Naive thymus-derived CD4-positive, alpha-beta T cell (primary cell): Measurements from ENCODE around the gene LRRFIP1. TPM values are rescaled to one million over a fixed set of nuclear protein-coding genes. Genes with fewer than 3 reads are reported as not detected.

Experiments used
- ATAC-seq: fragments of 150-1000 bp; cut with Tn5 transposase; 2 replicates; pipeline ENCODE4 v1.10.0; 2021; ENCODE audit warnings: mild to moderate bottlenecking, moderate library complexity
- CTCF ChIA-PET: fragments of 350-600 bp; sonication (Branson Sonifier 250); formaldehyde crosslinking; loops from one replicate; lab custom pipeline; 2021; ENCODE audit warnings: antibody characterized with exemption; lab: Charles Lee
- POLR2A ChIA-PET: fragments of 350-600 bp; sonication (Branson Sonifier 250); formaldehyde crosslinking; loops from one replicate; lab custom pipeline; 2021; ENCODE audit warnings: antibody characterized with exemption, inconsistent platforms; lab: Charles Lee
- DNase-seq, 9 donors: peaks; one replicate each; pipeline versions ENCODE4 v3.0.0 to v3.0.0-alpha.2; 2020 to 2022; ENCODE audit warnings: mixed read lengths in 1 of 9
- H3K27ac ChIP-seq: one replicate; pipeline ENCODE4 v1.7.0; 2013; ENCODE audit warnings: mild to moderate bottlenecking, low read depth, low read length, moderate library complexity
- H3K27me3 ChIP-seq, 2 donors: one replicate each; pipeline ENCODE4 v1.7.0; 2013; ENCODE audit warnings: low read length in 2 of 2, mild to moderate bottlenecking in 2 of 2, moderate library complexity in 2 of 2; ENCODE audit not compliant: control insufficient read depth in 2 of 2, insufficient read depth in 2 of 2
- H3K36me3 ChIP-seq, 3 experiments: 1 replicate in 2 of 3; 2 replicates in 1 of 3; pipeline ENCODE4 v1.7.0; 2013; ENCODE audit warnings: low read length in 3 of 3, mild to moderate bottlenecking in 3 of 3, moderate library complexity in 1 of 3; ENCODE audit not compliant: insufficient read depth in 3 of 3, control insufficient read depth in 2 of 3
- H3K4me1 ChIP-seq, 2 donors: one replicate each; pipeline ENCODE4 v1.7.0; 2013; ENCODE audit warnings: low read length in 2 of 2, mild to moderate bottlenecking in 2 of 2, moderate library complexity in 1 of 2; ENCODE audit not compliant: control insufficient read depth in 2 of 2, insufficient read depth in 2 of 2
- H3K4me3 ChIP-seq: 2 replicates; pipeline ENCODE4 v1.7.0; 2013; ENCODE audit warnings: mild to moderate bottlenecking, low read length
- H3K9me3 ChIP-seq, 3 experiments: 1 replicate in 2 of 3; 2 replicates in 1 of 3; pipeline ENCODE4 v1.7.0; 2013; ENCODE audit warnings: low read length in 3 of 3; ENCODE audit not compliant: control insufficient read depth in 2 of 3
- H3K27ac Mint-ChIP-seq, 9 donors: one replicate each; pipeline ENCODE4 v1.8.0; 2020 to 2022; ENCODE audit warnings: mixed read lengths in 9 of 9, mild to moderate bottlenecking in 8 of 9, moderate library complexity in 5 of 9, inconsistent platforms in 2 of 9
- H3K27me3 Mint-ChIP-seq, 5 donors: one replicate each; pipeline ENCODE4 v1.8.0; 2021 to 2022; ENCODE audit warnings: mixed read lengths in 5 of 5, mild to moderate bottlenecking in 1 of 5
- H3K36me3 Mint-ChIP-seq, 5 donors: one replicate each; pipeline ENCODE4 v1.8.0; 2020 to 2022; ENCODE audit warnings: mixed read lengths in 5 of 5, mild to moderate bottlenecking in 3 of 5, inconsistent platforms in 1 of 5
- H3K4me1 Mint-ChIP-seq, 7 donors: one replicate each; pipeline ENCODE4 v1.8.0; 2020 to 2022; ENCODE audit warnings: mixed read lengths in 7 of 7, mild to moderate bottlenecking in 3 of 7, inconsistent platforms in 1 of 7
- H3K4me3 Mint-ChIP-seq, 10 donors: one replicate each; pipeline ENCODE4 v1.8.0; 2020 to 2022; ENCODE audit warnings: mild to moderate bottlenecking in 10 of 10, mixed read lengths in 10 of 10, moderate library complexity in 6 of 10, inconsistent platforms in 2 of 10
- H3K9me3 Mint-ChIP-seq, 11 donors: one replicate each; pipeline ENCODE4 v1.8.0; 2020 to 2022; ENCODE audit warnings: mixed read lengths in 11 of 11, mild to moderate bottlenecking in 4 of 11, inconsistent platforms in 1 of 11, moderate library complexity in 1 of 11
- intact Hi-C, 2 donors: fragments of 100-400 bp; cut with micrococcal nuclease; formaldehyde crosslinking; loops; one replicate each; pipeline ENCODE4 v1.15.1; 2023
- polyA plus RNA-seq, 2 donors: library from polyadenylated mRNA; unstranded; fragments of 300-500 nt; fragmentation: Illumina TruSeq; gene quantifications; one replicate each; pipeline ENCODE4 v1.2.3, GENCODE V29; 2021
- total RNA-seq, 6 experiments: library from RNA in 5 of 6; stranded (reverse) in 5 of 6; gene quantifications; 1 replicate in 5 of 6; 2 replicates in 1 of 6; pipeline ENCODE4 v1.2.3 and lab custom pipeline; 2021 to 2026

LRRFIP1 gene
- total and polyA plus RNA-seq, 7 experiments from 2014 or later = 82.2 to 257 (median 105) TPM

- peak overlapping the region in 1 of 9 donors; percentile 29 for H3K27ac Mint-ChIP-seq
- H3K4me3 ChIP-seq = no peak overlapping the region
- no peaks in the 10 kb centered on the region for H3K9me3 ChIP-seq
- H3K9me3 Mint-ChIP-seq = peaks cover 0 to 2% (median 0%) of the 10 kb centered on the region in 11 donors
- no peaks in the 10 kb centered on the region for H3K27me3 ChIP-seq
- intact Hi-C loops = loop anchor here in 1 of 2 donors (5.0 to 10.0 kb wide), 2 partner anchors 297 to 754 kb away; partner anchors contain the start of genes ASB1 and UBE2F
- DNase-seq (no peak), ATAC-seq (no peak)
- peaks cover 18 to 39% (median 30%) of the 10 kb centered on the region in 7 donors for H3K4me1 Mint-ChIP-seq
- peaks cover 0 to 28% (median 0%) of the 10 kb centered on the region in 5 donors for H3K27me3 Mint-ChIP-seq
- peaks cover 0 to 3% (median 0%) of the 10 kb centered on the region in 5 donors for H3K36me3 Mint-ChIP-seq
- POLR2A ChIA-PET = interaction anchor here (0.5 to 15.8 kb wide), 3 partner anchors 22 to 84 kb away, joined by 3 to 349 read pairs (median 32); no protein-coding TSS in a partner anchor
- H3K4me3 Mint-ChIP-seq = no peak overlapping the region
- H3K4me1 ChIP-seq = peaks cover 22 to 30% of the 10 kb centered on the region in 2 donors
- H3K36me3 ChIP-seq = no peaks in the 10 kb centered on the region
- CTCF ChIA-PET = interaction anchor here (1.0 to 8.2 kb wide), 6 partner anchors 21 to 158 kb away, joined by 3 to 181 read pairs (median 3); no protein-coding TSS in a partner anchor
- H3K27ac ChIP-seq = no peak overlapping the region
Measured at GRCh38 chr2:237670641-237671040, 43.3 kb downstream of the LRRFIP1 start.

- Mint-ChIP-seq H3K4me1 (peaks cover 24 to 45% (median 40%) of the 10 kb centered on the region in 7 donors), H3K4me3 (no peak overlapping the region), H3K36me3 (peaks cover 0 to 3% (median 0%) of the 10 kb centered on the region in 5 donors), H3K9me3 (peaks cover 0 to 2% (median 0%) of the 10 kb centered on the region in 11 donors), H3K27me3 (peaks cover 0 to 24% (median 0%) of the 10 kb centered on the region in 5 donors), H3K27ac (peak overlapping the region in 4 of 9 donors; percentile 29 to 100 (median 62))
- intact Hi-C loops = loop anchor here (2.0 to 10.0 kb wide), 4 partner anchors 69 to 753 kb away; partner anchors contain the start of genes ASB1 (in 1 of the 2), SCLY (in 1 of the 2) and UBE2F (in 1 of the 2)
- ChIA-PET CTCF (interaction anchor here (0.9 to 8.2 kb wide), 10 partner anchors 18 to 159 kb away, joined by 3 to 181 read pairs (median 5); no protein-coding TSS in a partner anchor), POLR2A (interaction anchor here (5.2 to 15.8 kb wide), 2 partner anchors 21 to 75 kb away, joined by 32 to 349 read pairs; no protein-coding TSS in a partner anchor)
- H3K4me1 ChIP-seq = peaks cover 30% of the 10 kb centered on the region in 2 donors
- no peak for DNase-seq
- H3K27me3 ChIP-seq = no peaks in the 10 kb centered on the region
- H3K4me3 ChIP-seq = no peak overlapping the region
- H3K27ac ChIP-seq = no peak overlapping the region
- H3K36me3 ChIP-seq = no peaks in the 10 kb centered on the region
- no peak for ATAC-seq
- no peaks in the 10 kb centered on the region for H3K9me3 ChIP-seq
Measured at GRCh38 chr2:237671466-237672138, 44.2 kb downstream of the LRRFIP1 start.

GRCh38 chr2:237672731-237673129, 45.3 kb downstream of the LRRFIP1 start:
- peak overlapping the region; percentile 84 to 97 (median 92) for H3K4me3 Mint-ChIP-seq
- ATAC-seq (no peak), DNase-seq (no peak)
- peak overlapping the region; percentile 94 to 100 (median 99) for H3K27ac Mint-ChIP-seq
- no peaks in the 10 kb centered on the region for H3K27me3 ChIP-seq
- CTCF ChIA-PET = interaction anchor here (0.6 to 8.2 kb wide), 23 partner anchors 9 to 160 kb away, joined by 3 to 181 read pairs (median 6); no protein-coding TSS in a partner anchor
- peaks cover 0 to 17% (median 0%) of the 10 kb centered on the region in 5 donors for H3K27me3 Mint-ChIP-seq
- peak overlapping the region; percentile 99 for H3K27ac ChIP-seq
- no peaks in the 10 kb centered on the region for H3K36me3 ChIP-seq
- H3K36me3 Mint-ChIP-seq = peaks cover 0 to 3% (median 0%) of the 10 kb centered on the region in 5 donors
- peaks cover 0 to 2% (median 0%) of the 10 kb centered on the region in 11 donors for H3K9me3 Mint-ChIP-seq
- POLR2A ChIA-PET = interaction anchor here (0.6 to 15.8 kb wide), 6 partner anchors 20 to 204 kb away, joined by 3 to 349 read pairs (median 10); no protein-coding TSS in a partner anchor
- peaks cover 32 to 51% (median 49%) of the 10 kb centered on the region in 7 donors for H3K4me1 Mint-ChIP-seq
- peaks cover 30 to 38% of the 10 kb centered on the region in 2 donors for H3K4me1 ChIP-seq
- intact Hi-C loops = loop anchor here (1.0 to 10.0 kb wide), 13 partner anchors 20 to 752 kb away; partner anchors contain the start of genes ASB1 (in 1 of the 2), SCLY (in 1 of the 2) and UBE2F (in 1 of the 2)
- no peaks in the 10 kb centered on the region for H3K9me3 ChIP-seq
- peak overlapping the region; percentile 66 for H3K4me3 ChIP-seq

- ATAC-seq = peak; percentile 83
- no peaks in the 10 kb centered on the region for H3K27me3 ChIP-seq
- H3K4me1 Mint-ChIP-seq = peaks cover 32 to 56% (median 52%) of the 10 kb centered on the region in 7 donors
- no peaks in the 10 kb centered on the region for H3K36me3 ChIP-seq
- peak; percentile 76 to 98 (median 92) for DNase-seq
- H3K4me3 ChIP-seq = peak overlapping the region; percentile 66
- H3K4me3 Mint-ChIP-seq = peak overlapping the region; percentile 84 to 97 (median 92)
- H3K4me1 ChIP-seq = peaks cover 30 to 38% of the 10 kb centered on the region in 2 donors
- H3K27ac Mint-ChIP-seq = peak overlapping the region; percentile 94 to 100 (median 99)
- peaks cover 0 to 3% (median 0%) of the 10 kb centered on the region in 5 donors for H3K36me3 Mint-ChIP-seq
- POLR2A ChIA-PET = interaction anchor here (0.6 to 15.8 kb wide), 9 partner anchors 11 to 203 kb away, joined by 3 to 349 read pairs (median 6); no protein-coding TSS in a partner anchor
- no peaks in the 10 kb centered on the region for H3K9me3 ChIP-seq
- peaks cover 0 to 2% (median 0%) of the 10 kb centered on the region in 11 donors for H3K9me3 Mint-ChIP-seq
- H3K27ac ChIP-seq = peak overlapping the region; percentile 99
- H3K27me3 Mint-ChIP-seq = peaks cover 0 to 12% (median 0%) of the 10 kb centered on the region in 5 donors
- CTCF ChIA-PET = interaction anchor here (0.6 to 8.2 kb wide), 30 partner anchors 9 to 586 kb away, joined by 3 to 181 read pairs (median 5); no protein-coding TSS in a partner anchor
- intact Hi-C loops = loop anchor here (1.0 to 10.0 kb wide), 14 partner anchors 19 to 751 kb away; partner anchors contain the start of genes ASB1 (in 1 of the 2), SCLY (in 1 of the 2) and UBE2F (in 1 of the 2)
Measured at GRCh38 chr2:237673130-237674001, 46.0 kb downstream of the LRRFIP1 start.

GRCh38 chr2:237674731-237675276, 47.4 kb downstream of the LRRFIP1 start:
- peaks cover 0 to 6% (median 0%) of the 10 kb centered on the region in 5 donors for H3K27me3 Mint-ChIP-seq
- ChIA-PET CTCF (interaction anchor here (1.3 to 8.2 kb wide), 7 partner anchors 15 to 378 kb away, joined by 3 to 181 read pairs (median 10); no protein-coding TSS in a partner anchor), POLR2A (interaction anchor here (0.7 to 15.8 kb wide), 7 partner anchors 9 to 71 kb away, joined by 3 to 349 read pairs (median 15); no protein-coding TSS in a partner anchor)

More at GRCh38 chr2:237674731-237675276, 47.4 kb downstream of the LRRFIP1 start:
- Mint-ChIP-seq H3K4me3 (peak overlapping the region; percentile 84 to 97 (median 90)), H3K4me1 (peaks cover 37 to 62% (median 57%) of the 10 kb centered on the region in 7 donors), H3K27ac (peak overlapping the region; percentile 94 to 100 (median 99)), H3K9me3 (peaks cover 0 to 2% (median 0%) of the 10 kb centered on the region in 11 donors), H3K36me3 (peaks cover 0 to 3% (median 0%) of the 10 kb centered on the region in 5 donors)
- H3K27ac ChIP-seq = peak overlapping the region; percentile 99
- no peaks in the 10 kb centered on the region for H3K36me3 ChIP-seq
- DNase-seq = peak; percentile 71 to 92 (median 88)
- intact Hi-C loops = loop anchor here (1.0 to 10.0 kb wide), 4 partner anchors 12 to 750 kb away; partner anchors contain the start of genes ASB1 (in 1 of the 2) and UBE2F (in 1 of the 2)
- H3K9me3 ChIP-seq = no peaks in the 10 kb centered on the region
- ATAC-seq = peak; percentile 77
- H3K27me3 ChIP-seq = no peaks in the 10 kb centered on the region
- peaks cover 30 to 38% of the 10 kb centered on the region in 2 donors for H3K4me1 ChIP-seq
- H3K4me3 ChIP-seq = peak overlapping the region; percentile 66
